ENCODE measurements around the gene ARHGEF39. TPM values are rescaled to one million over a fixed set of nuclear protein-coding genes. Genes with fewer than 3 reads are reported as not detected.

The ARHGEF39 gene
- total and polyA plus RNA-seq, 2 experiments from 2014 or later = 5.2 to 9.4 TPM

- Histone ChIP-seq H4K20me1 (ENCODE audit: insufficient read depth, poor library complexity, severe bottlenecking) (no peaks in the 10 kb centered on the region), H3K27ac (no peak overlapping the region), H3K4me1 (ENCODE audit: insufficient read depth) (no peaks in the 10 kb centered on the region), H3K4me2 (no peak overlapping the region), H3K36me3 (replicated peaks; ENCODE audit: insufficient read depth, low read depth) (no peaks in the 10 kb centered on the region), H3K79me2 (no peaks in the 10 kb centered on the region), H3K9me3 (ENCODE audit: low read depth) (no peaks in the 10 kb centered on the region), H3K27me3 (no peaks in the 10 kb centered on the region), H3K9me2 (replicated peaks; ENCODE audit: insufficient read depth) (no peaks in the 10 kb centered on the region), H3K4me3 (no peak overlapping the region), H2AFZ (no peak overlapping the region)
- DNase-seq (ENCODE audit: low spot score) = no peak
- no peak for TF ChIP-seq EZH2 (IDR thresholded peaks at IDR 0.05; ENCODE audit: borderline replicate concordance)
- no peak for TF ChIP-seq EZH2phosphoT487 (IDR thresholded peaks at IDR 0.05; ENCODE audit: low read depth, severe bottlenecking, unreplicated experiment)
These were observed 35.9 kb upstream of the ARHGEF39 start for GRCh38 chr9:35700942-35701341.

GRCh38 chr9:35700031-35700430 lies 35.0 kb upstream of the ARHGEF39 start:
- Histone ChIP-seq H3K4me2 (no peak overlapping the region), H3K9me3 (ENCODE audit: low read depth) (no peaks in the 10 kb centered on the region), H3K4me3 (no peak overlapping the region), H3K27ac (no peak overlapping the region), H3K27me3 (no peaks in the 10 kb centered on the region), H2AFZ (no peak overlapping the region), H3K9me2 (replicated peaks; ENCODE audit: insufficient read depth) (no peaks in the 10 kb centered on the region), H4K20me1 (ENCODE audit: insufficient read depth, poor library complexity, severe bottlenecking) (no peaks in the 10 kb centered on the region), H3K36me3 (replicated peaks; ENCODE audit: insufficient read depth, low read depth) (no peaks in the 10 kb centered on the region), H3K79me2 (no peaks in the 10 kb centered on the region), H3K4me1 (ENCODE audit: insufficient read depth) (no peaks in the 10 kb centered on the region)
- no peak for DNase-seq (ENCODE audit: low spot score)
- WGBS (ENCODE audit: low lambda C conversion rate, missing lambda C conversion rate) = 93% methylated on average over 11 of the region's 11 CpGs
- TF ChIP-seq CTCF (IDR thresholded peaks at IDR 0.05; ENCODE audit: poor library complexity) (no peak), EZH2 (IDR thresholded peaks at IDR 0.05; ENCODE audit: borderline replicate concordance) (no peak), EZH2phosphoT487 (IDR thresholded peaks at IDR 0.05; ENCODE audit: low read depth, severe bottlenecking, unreplicated experiment) (no peak)

- H3K4me2 ChIP-seq = no peak overlapping the region
- H3K4me3 ChIP-seq = no peak overlapping the region
- WGBS (ENCODE audit: low lambda C conversion rate, missing lambda C conversion rate) = over 99% methylated on average over 5 of the region's 5 CpGs
- DNase-seq (ENCODE audit: low spot score) = no peak
- no peaks in the 10 kb centered on the region for H3K27me3 ChIP-seq
- no peaks in the 10 kb centered on the region for H3K79me2 ChIP-seq
- H3K36me3 ChIP-seq (replicated peaks; ENCODE audit: insufficient read depth, low read depth) = no peaks in the 10 kb centered on the region
- no peaks in the 10 kb centered on the region for H3K9me2 ChIP-seq (replicated peaks; ENCODE audit: insufficient read depth)
- TF ChIP-seq EZH2 (IDR thresholded peaks at IDR 0.05; ENCODE audit: borderline replicate concordance) (no peak), CTCF (IDR thresholded peaks at IDR 0.05; ENCODE audit: poor library complexity) (no peak), EZH2phosphoT487 (IDR thresholded peaks at IDR 0.05; ENCODE audit: low read depth, severe bottlenecking, unreplicated experiment) (no peak)
- H3K27ac ChIP-seq = no peak overlapping the region
- H3K9me3 ChIP-seq (ENCODE audit: low read depth) = no peaks in the 10 kb centered on the region
- no peaks in the 10 kb centered on the region for H4K20me1 ChIP-seq (ENCODE audit: insufficient read depth, poor library complexity, severe bottlenecking)
- no peak overlapping the region for H2AFZ ChIP-seq
- no peaks in the 10 kb centered on the region for H3K4me1 ChIP-seq (ENCODE audit: insufficient read depth)
These were observed 33.2 kb upstream of the ARHGEF39 start for GRCh38 chr9:35698231-35698630.

GRCh38 chr9:35697486-35697885 lies 32.5 kb upstream of the ARHGEF39 start:
- H3K36me3 ChIP-seq (replicated peaks; ENCODE audit: insufficient read depth, low read depth) = no peaks in the 10 kb centered on the region
- no peak overlapping the region for H2AFZ ChIP-seq
- no peaks in the 10 kb centered on the region for H3K27me3 ChIP-seq
- H4K20me1 ChIP-seq (ENCODE audit: insufficient read depth, poor library complexity, severe bottlenecking) = no peaks in the 10 kb centered on the region
- no peak for TF ChIP-seq CTCF (IDR thresholded peaks at IDR 0.05; ENCODE audit: poor library complexity)
- no peak for TF ChIP-seq EZH2 (IDR thresholded peaks at IDR 0.05; ENCODE audit: borderline replicate concordance)
- TF ChIP-seq EZH2phosphoT487 (IDR thresholded peaks at IDR 0.05; ENCODE audit: low read depth, severe bottlenecking, unreplicated experiment) = no peak
- WGBS (ENCODE audit: low lambda C conversion rate, missing lambda C conversion rate) = 98% methylated on average over 14 of the region's 14 CpGs
- no peaks in the 10 kb centered on the region for H3K9me3 ChIP-seq (ENCODE audit: low read depth)
- no peak for DNase-seq (ENCODE audit: low spot score)
- no peaks in the 10 kb centered on the region for H3K9me2 ChIP-seq (replicated peaks; ENCODE audit: insufficient read depth)
- H3K4me2 ChIP-seq = no peak overlapping the region
- H3K27ac ChIP-seq = peak overlapping the region; percentile 86
- no peaks in the 10 kb centered on the region for H3K79me2 ChIP-seq
- H3K4me1 ChIP-seq (ENCODE audit: insufficient read depth) = no peaks in the 10 kb centered on the region
- H3K4me3 ChIP-seq = no peak overlapping the region

Data from hepatocyte (in vitro differentiated cells).